Measurements from ENCODE around the gene TAB2.

GRCh38 chr6:149323353-149323752 lies 5.8 kb downstream of the TAB2 start:
- no peak for TF ChIP-seq CTCF (IDR thresholded peaks at IDR 0.05)
- no peak for TF ChIP-seq POLR2A (IDR thresholded peaks at IDR 0.05)
